ENCODE measurements around the gene PITPNB. TPM values are rescaled to one million over a fixed set of nuclear protein-coding genes. Genes with fewer than 3 reads are reported as not detected.

PITPNB gene
- total and polyA plus RNA-seq, 2 of the 13 experiments (the other 11 are each of a cell fraction or from before 2014, with no cell fraction given) = 17.0 to 30.1 TPM

- no peak for DNase-seq (ENCODE audit: low spot score)
- TF ChIP-seq HDAC2 (CRISPR knock-in tag; IDR thresholded peaks at IDR 0.05) = no peak
- no peak for TF ChIP-seq EED (CRISPR knock-in tag; IDR thresholded peaks at IDR 0.05)
- no peak for TF ChIP-seq AHDC1 (CRISPR knock-in tag; IDR thresholded peaks at IDR 0.05; ENCODE audit: borderline replicate concordance)
- TF ChIP-seq MTA1 (CRISPR knock-in tag; IDR thresholded peaks at IDR 0.05; ENCODE audit: borderline replicate concordance) = no peak
- TF ChIP-seq BRD4 (CRISPR knock-in tag; IDR thresholded peaks at IDR 0.05) = no peak
- no peak for TF ChIP-seq FOXP1 (IDR thresholded peaks at IDR 0.05)
- TF ChIP-seq FOXP1 (CRISPR knock-in tag; IDR thresholded peaks at IDR 0.05) = no peak
- no peak for TF ChIP-seq ZNF580 (CRISPR knock-in tag; IDR thresholded peaks at IDR 0.05; ENCODE audit: borderline replicate concordance, low read depth)
- no peak for TF ChIP-seq FOXA3 (CRISPR knock-in tag; IDR thresholded peaks at IDR 0.05)
- no peak for TF ChIP-seq TFE3 (CRISPR knock-in tag; IDR thresholded peaks at IDR 0.05)
- no peak for TF ChIP-seq KMT2A (CRISPR knock-in tag; IDR thresholded peaks at IDR 0.05)
- no peak for TF ChIP-seq ZNF546 (CRISPR knock-in tag; conservative IDR thresholded peaks at IDR 0.05)
- no peak for TF ChIP-seq SPEN (CRISPR knock-in tag; IDR thresholded peaks at IDR 0.05; ENCODE audit: low read depth)
- no peak for TF ChIP-seq ZBTB7A (CRISPR knock-in tag; IDR thresholded peaks at IDR 0.05)
Observed at GRCh38 chr22:27844656-27845591, 74.1 kb downstream of the PITPNB start.

More at GRCh38 chr22:27844656-27845591, 74.1 kb downstream of the PITPNB start:
- Histone ChIP-seq H3K27me3 (ENCODE audit: control insufficient read depth in 1 of 2, insufficient read depth in 2 of 2, low read length in 2 of 2) (no peaks in the 10 kb centered on the region), H3K79me2 (ENCODE audit: insufficient read depth, low read length) (no peaks in the 10 kb centered on the region), H3K9ac (ENCODE audit: insufficient read depth, low read depth, low read length) (no peak overlapping the region), H3K27ac (ENCODE audit: extremely low read length, insufficient read depth, low read length) (no peak overlapping the region), H3K4me1 (ENCODE audit: insufficient read depth, low read length) (peaks cover 7% of the 10 kb centered on the region), H3K36me3 (replicated peaks in 1 of 2; ENCODE audit: control insufficient read depth in 1 of 2, insufficient read depth in 2 of 2, low read length in 2 of 2) (peaks cover 1 to 12% of the 10 kb centered on the region in 2 experiments; a peak in 3 of 5 replicates), H4K20me1 (ENCODE audit: insufficient read depth, low read length) (no peaks in the 10 kb centered on the region; the same call in 1 of the 2 replicates), H3K4me2 (ENCODE audit: low read depth, low read length) (no peak overlapping the region), H3K4me3 (replicated peaks in 1 of 3; ENCODE audit: insufficient read depth in 1 of 3, low read depth in 2 of 3, low read length in 3 of 3) (no peak overlapping the region), H3K9me3 (ENCODE audit: low read length) (no peaks in the 10 kb centered on the region), H2AFZ (ENCODE audit: low read length) (no peak overlapping the region)
- ChIA-PET CTCF (ENCODE audit: low intra/inter-chr PET ratio, low total read pairs) (no interaction called here), POLR2A (no interaction called here)
- intact Hi-C loops (cut with micrococcal nuclease; ENCODE audit: unreplicated experiment) = no loop called here
- ATAC-seq = no peak
- no peak for FAIRE-seq
- 99% methylated on average over 12 of the region's 20 CpGs for WGBS (ENCODE audit: low lambda C conversion rate)
- in situ Hi-C loops (cut with HindIII; ENCODE audit: extremely low pct_ligation_motif_present, low pct_unique_long_range_greater_than_20kb) = loop anchor here (10.0 kb wide), 1 partner anchor 60 kb away; no protein-coding TSS in a partner anchor
- no TSS peak for BruUV-seq (replicated peaks)
